Measurements from ENCODE around the gene FDXACB1. TPM values are rescaled to one million over a fixed set of nuclear protein-coding genes. Genes with fewer than 3 reads are reported as not detected.

The FDXACB1 gene
- total RNA-seq, 3 donors from 2014 or later (not counting 1 experiment from before 2014, with no cell fraction given): 2.0 to 4.0 (median 3.3) TPM

DNA sequence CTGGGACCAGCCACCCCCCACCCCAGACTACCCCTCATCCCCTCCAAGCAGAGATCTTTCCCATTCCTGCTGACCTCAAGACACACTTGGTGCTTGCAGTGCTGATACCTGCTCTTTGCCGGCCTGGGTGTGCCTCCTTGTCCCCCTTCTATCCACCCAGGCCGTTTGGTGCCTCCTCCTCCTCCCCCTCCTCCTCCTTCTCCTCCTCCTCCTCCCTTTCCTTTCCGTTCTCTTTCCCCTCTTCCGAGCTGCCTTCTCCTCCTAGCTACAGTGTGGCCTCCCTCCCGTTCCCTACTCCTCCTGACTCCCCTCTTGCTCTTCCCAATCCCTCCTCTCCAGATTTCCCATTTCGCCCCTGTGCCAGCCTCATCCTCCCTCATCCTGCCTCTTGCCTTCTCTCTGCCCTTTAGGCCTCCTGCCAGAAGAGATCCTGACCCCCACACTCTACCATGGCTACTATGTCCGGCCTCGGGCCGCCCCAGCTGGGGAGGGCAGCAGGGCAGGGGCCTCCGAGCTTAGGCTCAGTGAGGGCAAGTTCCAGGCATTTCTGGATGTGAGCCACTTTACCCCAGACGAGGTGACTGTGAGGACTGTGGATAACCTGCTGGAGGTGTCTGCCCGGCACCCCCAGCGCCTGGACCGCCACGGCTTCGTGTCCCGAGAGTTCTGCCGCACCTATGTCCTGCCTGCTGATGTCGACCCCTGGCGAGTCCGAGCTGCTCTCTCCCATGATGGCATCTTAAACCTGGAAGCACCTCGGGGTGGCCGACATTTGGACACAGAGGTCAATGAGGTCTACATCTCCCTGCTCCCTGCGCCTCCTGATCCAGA lies 34.3 kb upstream of the FDXACB1 start:
- H3K4me3 ChIP-seq (ENCODE audit: low read length): no peak overlapping the region
- DNase-seq (no peak), ATAC-seq (no peak)
- Mint-ChIP-seq H3K36me3 (no peaks in the 10 kb centered on the region), H3K27ac (no peak overlapping the region), H3K4me1 (no peaks in the 10 kb centered on the region), H3K9me3 (no peaks in the 10 kb centered on the region), H3K4me3 (no peak overlapping the region), H3K27me3 (ENCODE audit: low read depth in 2 of 2) (peaks cover 56% of the 10 kb centered on the region in 2 donors)
- TF ChIP-seq, protein P1, sequence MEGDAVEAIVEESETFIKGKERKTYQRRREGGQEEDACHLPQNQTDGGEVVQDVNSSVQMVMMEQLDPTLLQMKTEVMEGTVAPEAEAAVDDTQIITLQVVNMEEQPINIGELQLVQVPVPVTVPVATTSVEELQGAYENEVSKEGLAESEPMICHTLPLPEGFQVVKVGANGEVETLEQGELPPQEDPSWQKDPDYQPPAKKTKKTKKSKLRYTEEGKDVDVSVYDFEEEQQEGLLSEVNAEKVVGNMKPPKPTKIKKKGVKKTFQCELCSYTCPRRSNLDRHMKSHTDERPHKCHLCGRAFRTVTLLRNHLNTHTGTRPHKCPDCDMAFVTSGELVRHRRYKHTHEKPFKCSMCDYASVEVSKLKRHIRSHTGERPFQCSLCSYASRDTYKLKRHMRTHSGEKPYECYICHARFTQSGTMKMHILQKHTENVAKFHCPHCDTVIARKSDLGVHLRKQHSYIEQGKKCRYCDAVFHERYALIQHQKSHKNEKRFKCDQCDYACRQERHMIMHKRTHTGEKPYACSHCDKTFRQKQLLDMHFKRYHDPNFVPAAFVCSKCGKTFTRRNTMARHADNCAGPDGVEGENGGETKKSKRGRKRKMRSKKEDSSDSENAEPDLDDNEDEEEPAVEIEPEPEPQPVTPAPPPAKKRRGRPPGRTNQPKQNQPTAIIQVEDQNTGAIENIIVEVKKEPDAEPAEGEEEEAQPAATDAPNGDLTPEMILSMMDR (IDR thresholded peaks at IDR 0.05): no peak
- WGBS (ENCODE audit: insufficient coverage): 84% methylated on average over 24 of the region's 24 CpGs
- no peaks in the 10 kb centered on the region for H3K36me3 ChIP-seq (ENCODE audit: control insufficient read depth, insufficient read depth, low read length)
- intact Hi-C loops (cut with micrococcal nuclease): no loop called here
- H3K27me3 ChIP-seq (ENCODE audit: control insufficient read depth, insufficient read depth, low read length): peaks cover 15% of the 10 kb centered on the region
- H3K27ac ChIP-seq (ENCODE audit: low read length): no peak overlapping the region
- H3K4me1 ChIP-seq (ENCODE audit: control insufficient read depth, insufficient read depth, low read length): no peaks in the 10 kb centered on the region
- H3K9me3 ChIP-seq (ENCODE audit: control insufficient read depth, insufficient read depth, low read length): no peaks in the 10 kb centered on the region

DNA sequence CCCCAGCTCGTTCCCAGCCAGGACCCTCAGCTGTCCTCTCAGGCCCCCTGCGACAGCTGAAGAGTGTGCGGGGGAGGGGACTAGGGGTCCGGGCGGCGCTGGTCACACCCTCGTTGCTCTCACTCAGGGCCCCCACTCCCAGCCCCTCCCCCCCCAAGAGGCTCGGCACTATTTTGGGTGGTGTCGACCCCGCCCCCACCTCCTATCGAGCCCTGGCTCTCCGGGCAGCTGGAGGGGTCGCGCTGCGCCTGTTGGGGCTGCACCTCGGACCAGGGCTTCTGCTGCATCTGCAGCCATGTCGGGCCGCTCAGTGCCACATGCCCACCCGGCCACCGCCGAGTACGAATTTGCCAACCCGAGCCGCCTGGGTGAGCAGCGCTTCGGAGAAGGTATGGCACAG lies 33.6 kb upstream of the FDXACB1 start, which contains the start of gene HSPB2:
Gene HSPB2, plus strand, starts transcription at position 200 of the 400 bp plus-strand sequence. Its CDS starts 96 bp downstream, at position 296.
- H3K36me3 ChIP-seq (ENCODE audit: control insufficient read depth, insufficient read depth, low read length): no peaks in the 10 kb centered on the region
- H3K4me1 ChIP-seq (ENCODE audit: control insufficient read depth, insufficient read depth, low read length): no peaks in the 10 kb centered on the region
- no peak within 1 kb of the TSS for H3K4me3 ChIP-seq (ENCODE audit: low read length)
- no peaks in the 10 kb centered on the region for H3K9me3 Mint-ChIP-seq
- WGBS (ENCODE audit: insufficient coverage): 15% methylated on average over 26 of the region's 26 CpGs
- H3K36me3 Mint-ChIP-seq: no peaks in the 10 kb centered on the region
- intact Hi-C loops (cut with micrococcal nuclease): no loop called here
- H3K4me3 Mint-ChIP-seq: no peak within 1 kb of the TSS
- DNase-seq (no peak), ATAC-seq (no peak)
- no peaks in the 10 kb centered on the region for H3K9me3 ChIP-seq (ENCODE audit: control insufficient read depth, insufficient read depth, low read length)
- TF ChIP-seq, protein P1 (IDR thresholded peaks at IDR 0.05): no peak
- no peaks in the 10 kb centered on the region for H3K4me1 Mint-ChIP-seq
- peaks cover 15% of the 10 kb centered on the region for H3K27me3 ChIP-seq (ENCODE audit: control insufficient read depth, insufficient read depth, low read length)
- no peak within 1 kb of the TSS for H3K27ac ChIP-seq (ENCODE audit: low read length)
- H3K27ac Mint-ChIP-seq: no peak within 1 kb of the TSS
- peaks cover 59 to 60% of the 10 kb centered on the region in 2 donors for H3K27me3 Mint-ChIP-seq (ENCODE audit: low read depth in 2 of 2)

DNA sequence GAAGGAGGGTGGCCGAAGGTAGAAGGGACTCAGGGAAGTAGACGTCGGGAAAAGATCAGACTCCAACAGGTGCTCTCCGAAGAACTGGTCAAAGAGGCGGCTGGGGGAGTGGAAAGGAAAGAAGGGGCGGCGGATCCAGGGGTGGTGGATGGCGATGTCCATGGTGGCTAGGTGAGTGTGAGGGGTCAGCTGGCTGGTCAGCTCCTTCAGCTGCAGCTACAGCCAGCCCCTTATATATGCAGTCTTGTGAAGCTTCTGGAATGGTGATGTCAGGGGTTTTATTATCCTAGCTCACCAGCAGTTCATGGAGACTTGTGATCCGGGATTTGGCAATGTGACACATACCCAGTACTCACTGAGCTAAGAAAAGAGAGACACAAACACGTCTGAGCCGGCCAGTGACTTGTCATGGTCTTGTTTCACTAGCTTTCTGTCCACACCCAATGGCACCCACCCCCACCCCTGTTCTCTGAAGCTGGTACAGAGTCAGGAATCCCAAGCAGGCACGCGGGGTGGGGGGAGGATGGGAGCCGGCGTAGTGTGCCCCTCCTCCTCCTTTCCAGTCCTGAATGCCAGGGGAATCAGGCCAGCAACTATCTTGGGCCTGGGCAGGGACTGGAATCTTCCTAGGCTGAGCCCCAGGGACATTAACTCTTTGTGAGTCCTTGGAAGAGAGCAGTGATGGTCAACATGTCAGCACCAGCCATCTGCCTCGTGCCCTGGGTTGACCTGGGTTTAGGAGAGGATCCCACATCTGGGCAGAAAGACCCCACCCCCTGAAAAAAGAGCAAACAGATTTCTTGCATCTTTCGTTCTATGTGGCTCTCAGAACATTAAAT lies 32.8 kb upstream of the FDXACB1 start, which contains the start of gene CRYAB:
Gene CRYAB, minus strand, starts transcription at position 208 of the 839 bp plus-strand sequence. Its CDS starts 46 bp downstream, at position 162.
- no peaks in the 10 kb centered on the region for H3K4me1 Mint-ChIP-seq
- H3K36me3 Mint-ChIP-seq: no peaks in the 10 kb centered on the region
- intact Hi-C loops (cut with micrococcal nuclease): no loop called here
- H3K27me3 ChIP-seq (ENCODE audit: control insufficient read depth, insufficient read depth, low read length): peaks cover 15% of the 10 kb centered on the region
- ATAC-seq: no peak
- H3K36me3 ChIP-seq (ENCODE audit: control insufficient read depth, insufficient read depth, low read length): no peaks in the 10 kb centered on the region
- H3K4me3 ChIP-seq (ENCODE audit: low read length): no peak within 1 kb of the TSS
- H3K27ac Mint-ChIP-seq: no peak within 1 kb of the TSS
- WGBS (ENCODE audit: insufficient coverage): 72% methylated on average over 17 of the region's 17 CpGs
- no peak within 1 kb of the TSS for H3K4me3 Mint-ChIP-seq
- no peak for DNase-seq
- H3K4me1 ChIP-seq (ENCODE audit: control insufficient read depth, insufficient read depth, low read length): no peaks in the 10 kb centered on the region
- H3K27ac ChIP-seq (ENCODE audit: low read length): no peak within 1 kb of the TSS
- peaks cover 54 to 62% of the 10 kb centered on the region in 2 donors for H3K27me3 Mint-ChIP-seq (ENCODE audit: low read depth in 2 of 2)
- H3K9me3 ChIP-seq (ENCODE audit: control insufficient read depth, insufficient read depth, low read length): no peaks in the 10 kb centered on the region
- TF ChIP-seq, protein P1 (IDR thresholded peaks at IDR 0.05): no peak
- H3K9me3 Mint-ChIP-seq: no peaks in the 10 kb centered on the region

Data from natural killer cell (primary cell).